Measurements from ENCODE around the gene ATP2A1. TPM values are rescaled to one million over a fixed set of nuclear protein-coding genes. Genes with fewer than 3 reads are reported as not detected.

Gene ATP2A1
- total and polyA plus RNA-seq, 2 donors (not counting 3 experiments of a cell fraction or from before 2014, with no cell fraction given): 1.2 to 2.5 TPM

- no peak overlapping the region for H3K4me3 ChIP-seq (replicated peaks in 1 of 3; ENCODE audit: insufficient read depth in 1 of 3, low read depth in 1 of 3, low read length in 3 of 3)
- BruUV-seq (replicated peaks): no TSS peak
- no peaks in the 10 kb centered on the region for H3K9me3 ChIP-seq (replicated peaks; ENCODE audit: control insufficient read depth, insufficient read depth, low read length)
- DNase-seq (ENCODE audit: low read depth, low spot score): no peak
- no peak overlapping the region for H3K9ac ChIP-seq (replicated peaks; ENCODE audit: extremely low read depth, insufficient read depth, low read length)
- H3K79me2 ChIP-seq (ENCODE audit: control insufficient read depth, insufficient read depth, low read length): no peaks in the 10 kb centered on the region
- intact Hi-C loops (cut with micrococcal nuclease): no loop called here
- no peaks in the 10 kb centered on the region for H3K9me1 ChIP-seq (replicated peaks; ENCODE audit: control insufficient read depth, extremely low read depth, insufficient read depth, low read length)
- FAIRE-seq: no peak
- no peaks in the 10 kb centered on the region for H4K20me1 ChIP-seq (replicated peaks; ENCODE audit: control insufficient read depth, extremely low read depth, insufficient read depth, low read length)
- ChIA-PET POLR2A (no interaction called here), CTCF (no interaction called here)
- no peak overlapping the region for H2AFZ ChIP-seq (ENCODE audit: low read depth, low read length)
- dilution Hi-C loops (cut with MboI; ENCODE audit: extremely low pct_ligation_motif_present, low sequenced_read_pairs): no loop called here
- H3K27ac ChIP-seq (ENCODE audit: insufficient read depth, low read depth, low read length): no peak overlapping the region
- H3K36me3 ChIP-seq (ENCODE audit: control insufficient read depth in 2 of 2, extremely low read depth in 1 of 2, insufficient read depth in 2 of 2, low read length in 2 of 2): no peaks in the 10 kb centered on the region
- H3K27me3 ChIP-seq (ENCODE audit: control insufficient read depth in 2 of 2, insufficient read depth in 2 of 2, low read length in 2 of 2): no peaks in the 10 kb centered on the region
- no peak overlapping the region for H3K4me2 ChIP-seq (ENCODE audit: insufficient read depth, low read length)
- no peak for TF ChIP-seq JUN (IDR thresholded peaks at IDR 0.05; ENCODE audit: borderline replicate concordance, insufficient read depth, insufficient read length, low read depth)
- no peak for TF ChIP-seq CTCF (IDR thresholded peaks at IDR 0.05; ENCODE audit: extremely low read depth in 1 of 2, insufficient read depth in 1 of 2, low read depth in 1 of 2, low read length in 2 of 2)
- TF ChIP-seq GATA2 (IDR thresholded peaks at IDR 0.05; ENCODE audit: insufficient read depth, insufficient read length, low read depth, low read length): no peak
- no peak for TF ChIP-seq EZH2 (IDR thresholded peaks at IDR 0.05; ENCODE audit: borderline replicate concordance, low read depth, low read length, severe bottlenecking)
- no peak for TF ChIP-seq FOS (IDR thresholded peaks at IDR 0.05; ENCODE audit: borderline replicate concordance, insufficient read depth, low read length)
- no peak for TF ChIP-seq MYC (IDR thresholded peaks at IDR 0.05; ENCODE audit: low read depth, low read length)
- no peak for TF ChIP-seq POLR2AphosphoS5 (IDR thresholded peaks at IDR 0.05; ENCODE audit: insufficient read depth, low read depth, low read length)
- TF ChIP-seq POLR2A (IDR thresholded peaks at IDR 0.05; ENCODE audit: low read depth, low read length): no peak
- no peak for TF ChIP-seq MAX (IDR thresholded peaks at IDR 0.05; ENCODE audit: insufficient read depth, insufficient read length)
- no peaks in the 10 kb centered on the region for H3K4me1 ChIP-seq (ENCODE audit: control insufficient read depth, extremely low read depth, insufficient read depth, low read length)
Measured at GRCh38 chr16:28897826-28898225, 19.5 kb downstream of the ATP2A1 start.
